ENCODE data around the gene PLCH1.
A peak's percentile ranks its signal among the peaks of the same experiment; 100 is the strongest.

The PLCH1 gene

DNA sequence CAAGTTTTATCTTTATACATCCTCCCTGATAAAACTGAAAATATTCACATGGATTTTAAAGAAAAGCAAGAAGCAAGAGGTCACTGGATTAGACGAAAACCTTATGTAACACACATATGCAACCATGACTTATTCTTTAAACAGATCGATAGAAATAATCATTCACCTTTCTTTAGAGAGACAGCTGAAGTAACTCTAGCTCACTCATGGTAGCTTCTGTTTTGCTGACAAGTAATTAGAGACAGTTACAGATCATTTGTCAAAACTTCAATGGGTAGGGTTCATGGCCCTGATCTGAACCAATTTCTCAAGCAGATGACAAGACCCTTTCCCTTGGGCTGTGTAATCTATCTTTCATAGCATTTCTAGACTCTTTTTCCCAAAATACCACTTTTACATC lies 74.5 kb downstream of the PLCH1 start (continued):
- TF ChIP-seq, protein P1, sequence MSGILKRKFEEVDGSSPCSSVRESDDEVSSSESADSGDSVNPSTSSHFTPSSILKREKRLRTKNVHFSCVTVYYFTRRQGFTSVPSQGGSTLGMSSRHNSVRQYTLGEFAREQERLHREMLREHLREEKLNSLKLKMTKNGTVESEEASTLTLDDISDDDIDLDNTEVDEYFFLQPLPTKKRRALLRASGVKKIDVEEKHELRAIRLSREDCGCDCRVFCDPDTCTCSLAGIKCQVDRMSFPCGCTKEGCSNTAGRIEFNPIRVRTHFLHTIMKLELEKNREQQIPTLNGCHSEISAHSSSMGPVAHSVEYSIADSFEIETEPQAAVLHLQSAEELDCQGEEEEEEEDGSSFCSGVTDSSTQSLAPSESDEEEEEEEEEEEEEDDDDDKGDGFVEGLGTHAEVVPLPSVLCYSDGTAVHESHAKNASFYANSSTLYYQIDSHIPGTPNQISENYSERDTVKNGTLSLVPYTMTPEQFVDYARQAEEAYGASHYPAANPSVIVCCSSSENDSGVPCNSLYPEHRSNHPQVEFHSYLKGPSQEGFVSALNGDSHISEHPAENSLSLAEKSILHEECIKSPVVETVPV (CRISPR knock-in tag; IDR thresholded peaks at IDR 0.05): no peak
- TF ChIP-seq ZNF565 (CRISPR knock-in tag; conservative IDR thresholded peaks at IDR 0.05; ENCODE audit: low read depth): no peak
- no peak for TF ChIP-seq SNAI2 (CRISPR knock-in tag; IDR thresholded peaks at IDR 0.05)
- TF ChIP-seq ESRRG (CRISPR knock-in tag; IDR thresholded peaks at IDR 0.05): no peak
- TF ChIP-seq ZFP30 (CRISPR knock-in tag; IDR thresholded peaks at IDR 0.05): no peak
- no peak for TF ChIP-seq GLIS3 (CRISPR knock-in tag; IDR thresholded peaks at IDR 0.05)
- TF ChIP-seq RARB (CRISPR knock-in tag; IDR thresholded peaks at IDR 0.05): no peak
- TF ChIP-seq, protein P2, sequence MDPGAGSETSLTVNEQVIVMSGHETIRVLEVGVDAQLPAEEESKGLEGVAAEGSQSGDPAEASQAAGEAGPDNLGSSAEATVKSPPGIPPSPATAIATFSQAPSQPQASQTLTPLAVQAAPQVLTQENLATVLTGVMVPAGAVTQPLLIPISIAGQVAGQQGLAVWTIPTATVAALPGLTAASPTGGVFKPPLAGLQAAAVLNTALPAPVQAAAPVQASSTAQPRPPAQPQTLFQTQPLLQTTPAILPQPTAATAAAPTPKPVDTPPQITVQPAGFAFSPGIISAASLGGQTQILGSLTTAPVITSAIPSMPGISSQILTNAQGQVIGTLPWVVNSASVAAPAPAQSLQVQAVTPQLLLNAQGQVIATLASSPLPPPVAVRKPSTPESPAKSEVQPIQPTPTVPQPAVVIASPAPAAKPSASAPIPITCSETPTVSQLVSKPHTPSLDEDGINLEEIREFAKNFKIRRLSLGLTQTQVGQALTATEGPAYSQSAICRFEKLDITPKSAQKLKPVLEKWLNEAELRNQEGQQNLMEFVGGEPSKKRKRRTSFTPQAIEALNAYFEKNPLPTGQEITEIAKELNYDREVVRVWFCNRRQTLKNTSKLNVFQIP (CRISPR knock-in tag; IDR thresholded peaks at IDR 0.05; ENCODE audit: borderline replicate concordance, low read depth): no peak
- TF ChIP-seq ZNF70 (CRISPR knock-in tag; IDR thresholded peaks at IDR 0.05): no peak
- no peak for TF ChIP-seq BACH2 (CRISPR knock-in tag; IDR thresholded peaks at IDR 0.05; ENCODE audit: borderline replicate concordance)
- no peak for TF ChIP-seq PPARA (CRISPR knock-in tag; IDR thresholded peaks at IDR 0.05; ENCODE audit: borderline replicate concordance)
- TF ChIP-seq, protein P3, sequence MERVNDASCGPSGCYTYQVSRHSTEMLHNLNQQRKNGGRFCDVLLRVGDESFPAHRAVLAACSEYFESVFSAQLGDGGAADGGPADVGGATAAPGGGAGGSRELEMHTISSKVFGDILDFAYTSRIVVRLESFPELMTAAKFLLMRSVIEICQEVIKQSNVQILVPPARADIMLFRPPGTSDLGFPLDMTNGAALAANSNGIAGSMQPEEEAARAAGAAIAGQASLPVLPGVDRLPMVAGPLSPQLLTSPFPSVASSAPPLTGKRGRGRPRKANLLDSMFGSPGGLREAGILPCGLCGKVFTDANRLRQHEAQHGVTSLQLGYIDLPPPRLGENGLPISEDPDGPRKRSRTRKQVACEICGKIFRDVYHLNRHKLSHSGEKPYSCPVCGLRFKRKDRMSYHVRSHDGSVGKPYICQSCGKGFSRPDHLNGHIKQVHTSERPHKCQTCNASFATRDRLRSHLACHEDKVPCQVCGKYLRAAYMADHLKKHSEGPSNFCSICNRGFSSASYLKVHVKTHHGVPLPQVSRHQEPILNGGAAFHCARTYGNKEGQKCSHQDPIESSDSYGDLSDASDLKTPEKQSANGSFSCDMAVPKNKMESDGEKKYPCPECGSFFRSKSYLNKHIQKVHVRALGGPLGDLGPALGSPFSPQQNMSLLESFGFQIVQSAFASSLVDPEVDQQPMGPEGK (CRISPR knock-in tag; IDR thresholded peaks at IDR 0.05; ENCODE audit: borderline replicate concordance): no peak

DNA sequence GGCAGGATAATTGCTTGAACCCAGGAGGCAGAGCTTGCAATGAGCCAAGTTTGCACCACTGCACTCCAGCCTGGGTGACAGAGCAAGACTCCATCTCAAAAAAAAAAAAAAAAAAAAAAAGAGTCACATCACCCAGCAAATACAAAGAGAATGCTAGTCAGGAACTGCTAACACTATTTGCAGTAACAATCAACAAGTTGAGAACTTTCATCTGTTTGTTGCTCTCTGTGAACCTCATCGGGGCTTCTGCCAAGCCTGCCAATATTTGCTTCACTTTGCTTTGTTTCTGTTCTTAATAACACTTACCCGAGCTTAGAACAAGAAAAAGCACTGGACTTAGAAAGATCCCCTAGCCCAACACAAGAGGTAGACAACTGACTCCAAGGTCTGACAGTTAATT lies 76.9 kb downstream of the PLCH1 start:
- TF ChIP-seq ARNTL (CRISPR knock-in tag; IDR thresholded peaks at IDR 0.05; ENCODE audit: borderline replicate concordance, low read depth) (no peak), SNAI2 (CRISPR knock-in tag; IDR thresholded peaks at IDR 0.05) (no peak), ZNF565 (CRISPR knock-in tag; conservative IDR thresholded peaks at IDR 0.05; ENCODE audit: low read depth) (no peak)
- TF ChIP-seq, protein P1 (CRISPR knock-in tag; IDR thresholded peaks at IDR 0.05): no peak
- no peak for ATAC-seq

DNA sequence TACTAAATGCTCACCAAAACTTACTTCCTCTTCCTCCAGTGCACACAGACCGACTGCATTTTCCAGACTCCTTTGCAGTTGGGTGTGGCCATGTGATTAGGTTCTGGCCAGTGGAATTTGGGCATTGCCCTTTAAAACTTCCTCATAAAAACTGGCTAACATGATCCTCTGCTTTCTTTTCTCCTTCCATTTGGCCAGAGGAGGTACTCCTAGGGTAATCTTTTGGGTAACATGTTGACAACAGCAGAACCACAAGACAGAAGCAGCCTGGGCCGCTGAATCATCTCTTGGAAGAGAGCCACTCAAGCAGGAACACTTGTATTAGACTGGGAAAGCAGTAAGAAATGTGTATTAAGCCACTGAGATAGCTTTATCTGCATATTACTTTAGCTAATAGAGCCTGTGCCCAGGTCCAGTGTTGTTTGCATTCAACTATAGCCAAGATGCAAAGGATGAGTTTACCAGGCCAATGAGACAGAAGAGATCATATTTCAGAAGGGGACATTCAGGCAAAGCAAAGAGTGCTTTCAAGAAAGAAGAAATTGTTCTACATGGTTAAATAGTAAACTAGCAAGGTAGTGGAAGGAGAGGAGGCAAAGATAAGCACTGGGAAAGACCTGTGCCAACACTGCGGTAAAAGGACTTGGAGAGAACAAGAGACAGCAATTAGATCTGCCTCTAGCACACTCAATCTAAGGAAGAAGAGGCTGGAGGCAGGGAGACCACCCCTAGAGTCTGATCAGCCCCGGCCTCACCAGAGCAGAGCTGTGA lies 79.8 kb downstream of the PLCH1 start:
- peak; percentile 96 for ATAC-seq
- TF ChIP-seq SNAI2 (CRISPR knock-in tag; IDR thresholded peaks at IDR 0.05) (0 out of 2 replicates have a peak, but pooled peaks have one; percentile 24), ISL1 (CRISPR knock-in tag; IDR thresholded peaks at IDR 0.05) (0 out of 2 replicates have a peak, but pooled peaks have one; percentile 11)
- TF ChIP-seq, protein P4, sequence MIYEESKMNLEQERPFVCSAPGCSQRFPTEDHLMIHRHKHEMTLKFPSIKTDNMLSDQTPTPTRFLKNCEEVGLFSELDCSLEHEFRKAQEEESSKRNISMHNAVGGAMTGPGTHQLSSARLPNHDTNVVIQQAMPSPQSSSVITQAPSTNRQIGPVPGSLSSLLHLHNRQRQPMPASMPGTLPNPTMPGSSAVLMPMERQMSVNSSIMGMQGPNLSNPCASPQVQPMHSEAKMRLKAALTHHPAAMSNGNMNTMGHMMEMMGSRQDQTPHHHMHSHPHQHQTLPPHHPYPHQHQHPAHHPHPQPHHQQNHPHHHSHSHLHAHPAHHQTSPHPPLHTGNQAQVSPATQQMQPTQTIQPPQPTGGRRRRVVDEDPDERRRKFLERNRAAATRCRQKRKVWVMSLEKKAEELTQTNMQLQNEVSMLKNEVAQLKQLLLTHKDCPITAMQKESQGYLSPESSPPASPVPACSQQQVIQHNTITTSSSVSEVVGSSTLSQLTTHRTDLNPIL (CRISPR knock-in tag; IDR thresholded peaks at IDR 0.05; ENCODE audit: low read depth): no peak

DNA sequence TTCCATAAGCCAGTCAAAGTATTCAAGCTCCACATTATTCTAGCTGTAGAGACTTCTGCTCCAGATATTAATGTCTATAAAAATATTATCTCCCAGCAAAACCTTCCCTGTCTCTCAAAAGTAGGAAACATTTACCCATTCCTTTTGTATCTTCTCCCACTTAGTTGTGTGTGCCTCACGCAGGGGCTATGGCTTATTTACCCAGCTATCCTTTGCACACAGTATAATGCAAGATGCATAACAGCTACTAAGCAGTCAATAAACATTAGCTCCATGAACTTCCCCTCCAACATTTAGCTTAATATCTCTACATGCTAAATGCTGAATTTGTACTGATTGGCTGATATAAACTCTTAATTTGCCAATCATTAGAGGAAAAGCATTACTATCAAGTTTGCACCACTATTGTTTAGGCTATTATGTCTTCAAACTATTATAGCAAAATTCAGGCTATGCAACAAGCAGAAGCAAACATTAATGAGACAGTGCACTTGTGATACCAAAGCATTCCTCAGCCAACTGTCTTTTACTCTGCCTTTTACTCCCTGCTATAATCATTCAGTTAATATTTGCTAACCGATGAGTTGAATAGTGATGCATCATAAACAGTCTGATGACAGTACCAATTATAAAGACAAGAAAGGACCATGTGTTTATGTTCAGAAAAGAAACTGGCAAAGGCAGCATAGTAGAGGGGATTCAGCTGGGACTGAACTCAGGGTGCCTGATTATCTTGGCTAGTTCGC lies 81.2 kb downstream of the PLCH1 start:
- ATAC-seq: no peak
- TF ChIP-seq, protein P4 (CRISPR knock-in tag; IDR thresholded peaks at IDR 0.05; ENCODE audit: low read depth): no peak
- no peak for TF ChIP-seq ZNF565 (CRISPR knock-in tag; conservative IDR thresholded peaks at IDR 0.05; ENCODE audit: low read depth)
- TF ChIP-seq CSDC2 (CRISPR knock-in tag; IDR thresholded peaks at IDR 0.05): no peak
- TF ChIP-seq SNAI2 (CRISPR knock-in tag; IDR thresholded peaks at IDR 0.05): no peak
- no peak for TF ChIP-seq GLIS3 (CRISPR knock-in tag; IDR thresholded peaks at IDR 0.05)
